IMR-90 (cell line): Measurements from ENCODE around the gene NIPAL3. TPM values are rescaled to one million over a fixed set of nuclear protein-coding genes. Genes with fewer than 3 reads are reported as not detected.
A peak's percentile ranks its signal among the peaks of the same experiment; 100 is the strongest.

ENCODE experiments used
- ATAC-seq: fragments of 200-7000 bp; cut with Tn5 transposase; 2 replicates; pipeline ENCODE4 v1.9.1; 2020; ENCODE audit warnings: low read depth, mild to moderate bottlenecking, moderate library complexity
- BruUV-seq: library from RNA; stranded (reverse); fragments of 400-500 nt; replicated peaks from 2 replicates; lab custom pipeline; 2021; lab: Mats Ljungman, UMichigan
- CTCF ChIA-PET: fragments of 300-600 bp; formaldehyde crosslinking; extraction: SDS; loops from one replicate; lab custom pipeline; 2021; ENCODE audit warnings: antibody characterized with exemption; lab: Yijun Ruan, JAX
- POLR2A ChIA-PET: fragments of 300-600 bp; sonication (Branson Sonifier 250); formaldehyde crosslinking; loops from one replicate; lab custom pipeline; 2022; ENCODE audit warnings: antibody characterized with exemption; ENCODE audit not compliant: unreplicated experiment; lab: Charles Lee
- DNase-seq: peaks from one replicate; pipeline ENCODE4 v3.0.0; 2013
- H2AFZ ChIP-seq: replicated peaks from 2 replicates; pipeline ENCODE3; 2013; ENCODE audit warnings: low read length, mild to moderate bottlenecking; ENCODE audit not compliant: poor library complexity
- H2AK5ac ChIP-seq: 2 replicates; pipeline ENCODE4 v1.6.1; 2013; ENCODE audit warnings: low read depth, low read length, inconsistent platforms
- H2AK9ac ChIP-seq: replicated peaks from 2 replicates; pipeline ENCODE3; 2013; ENCODE audit warnings: mild to moderate bottlenecking, low read depth, low read length, moderate library complexity; ENCODE audit not compliant: poor library complexity
- H2BK120ac ChIP-seq: 2 replicates; pipeline ENCODE4 v1.6.1; 2013; ENCODE audit warnings: low read depth, low read length, inconsistent platforms
- H2BK15ac ChIP-seq: 3 replicates; pipeline ENCODE4 v1.6.1; 2013; ENCODE audit warnings: low read depth, low read length, inconsistent platforms
- H2BK20ac ChIP-seq: 2 replicates; pipeline ENCODE4 v1.6.1; 2013; ENCODE audit warnings: low read depth, mild to moderate bottlenecking, inconsistent platforms, low read length, moderate library complexity
- H2BK5ac ChIP-seq: 2 replicates; pipeline ENCODE4 v1.6.1; 2013; ENCODE audit warnings: mild to moderate bottlenecking, low read depth, low read length, inconsistent platforms; ENCODE audit not compliant: poor library complexity, severe bottlenecking
- H3K14ac ChIP-seq: replicated peaks from 2 replicates; pipeline ENCODE4 v1.6.1; 2013; ENCODE audit warnings: low read depth, low read length, inconsistent platforms
- H3K18ac ChIP-seq: 2 replicates; pipeline ENCODE4 v1.6.1; 2013; ENCODE audit warnings: low read depth, low read length, control low read depth
- H3K23ac ChIP-seq: 2 replicates; pipeline ENCODE4 v1.6.1; 2013; ENCODE audit warnings: low read depth, low read length, inconsistent platforms
- H3K27ac ChIP-seq: 2 replicates; pipeline ENCODE4 v1.5.1; 2013; ENCODE audit warnings: mild to moderate bottlenecking, control low read depth, low read length; ENCODE audit not compliant: insufficient read depth
- H3K27me3 ChIP-seq: 2 replicates; pipeline ENCODE4 v1.6.1; 2013; ENCODE audit warnings: low read length; ENCODE audit not compliant: control insufficient read depth, insufficient read depth
- H3K36me3 ChIP-seq: 2 replicates; pipeline ENCODE4 v1.6.1; 2013; ENCODE audit warnings: low read length, mixed read lengths; ENCODE audit not compliant: control insufficient read depth, insufficient read depth
- H3K4ac ChIP-seq: 2 replicates; pipeline ENCODE4 v1.6.1; 2013; ENCODE audit warnings: low read depth, low read length, inconsistent platforms
- H3K4me1 ChIP-seq: 2 replicates; pipeline ENCODE4 v1.6.1; 2013; ENCODE audit warnings: low read length, mixed read lengths; ENCODE audit not compliant: control insufficient read depth, insufficient read depth
- H3K4me2 ChIP-seq: 2 replicates; pipeline ENCODE4 v1.6.1; 2013; ENCODE audit warnings: low read depth, mild to moderate bottlenecking, control low read depth, low read length, moderate library complexity
- H3K4me3 ChIP-seq: 2 replicates; pipeline ENCODE4 v1.5.1; 2013; ENCODE audit warnings: low read depth, mild to moderate bottlenecking, control low read depth, low read length, moderate library complexity; ENCODE audit not compliant: insufficient read depth
- H3K56ac ChIP-seq: 2 replicates; pipeline ENCODE4 v1.6.1; 2013; ENCODE audit warnings: low read length, inconsistent platforms; ENCODE audit not compliant: insufficient read depth; ENCODE audit errors: extremely low read depth
- H3K79me1 ChIP-seq, 2 experiments: 2 replicates each; pipeline ENCODE4 v1.6.1; 2013; ENCODE audit warnings: low read length in 2 of 2, inconsistent platforms in 1 of 2, low read depth in 1 of 2
- H3K9ac ChIP-seq: 2 replicates; pipeline ENCODE4 v1.6.1; 2013; ENCODE audit warnings: low read depth, low read length, control low read depth
- H3K9me1 ChIP-seq: 2 replicates; pipeline ENCODE4 v1.6.1; 2013; ENCODE audit warnings: low read length, inconsistent platforms; ENCODE audit not compliant: insufficient read depth
- H3K9me3 ChIP-seq: 2 replicates; pipeline ENCODE4 v1.6.1; 2013; ENCODE audit warnings: low read length; ENCODE audit not compliant: control insufficient read depth, insufficient read depth
- H4K20me1 ChIP-seq: 2 replicates; pipeline ENCODE4 v1.6.1; 2013; ENCODE audit warnings: low read length, inconsistent platforms; ENCODE audit not compliant: insufficient read depth
- H4K5ac ChIP-seq: 2 replicates; pipeline ENCODE4 v1.6.1; 2013; ENCODE audit warnings: mild to moderate bottlenecking, low read depth, low read length, control low read depth
- H4K8ac ChIP-seq, 2 experiments: 2 replicates each; pipeline ENCODE4 v1.6.1; 2013; ENCODE audit warnings: low read depth in 2 of 2, low read length in 2 of 2, control low read depth in 1 of 2, inconsistent platforms in 1 of 2
- H4K91ac ChIP-seq: 2 replicates; pipeline ENCODE4 v1.6.1; 2013; ENCODE audit warnings: low read depth, low read length, inconsistent platforms; ENCODE audit not compliant: insufficient read depth
- CEBPB ChIP-seq: IDR thresholded peaks from 2 replicates; pipeline ENCODE4 v1.6.1; 2012; ENCODE audit warnings: low read depth, low read length, improper control_type of control experiment
- FOS ChIP-seq: fragments of 150-350 bp; IDR thresholded peaks from 2 replicates; pipeline ENCODE4 v1.6.1; 2016; ENCODE audit warnings: low read depth, low read length
- MXI1 ChIP-seq: IDR thresholded peaks from 2 replicates; pipeline ENCODE4 v1.6.1; 2012; ENCODE audit warnings: low read depth, mild to moderate bottlenecking, low read length, moderate library complexity, borderline replicate concordance
- POLR2A ChIP-seq: IDR thresholded peaks from 2 replicates; pipeline ENCODE4 v1.6.1; 2012; ENCODE audit warnings: mild to moderate bottlenecking, low read depth, low read length
- RCOR1 ChIP-seq: IDR thresholded peaks from 2 replicates; pipeline ENCODE4 v1.6.1; 2012; ENCODE audit warnings: mild to moderate bottlenecking, low read length, improper control_type of control experiment; ENCODE audit not compliant: insufficient replicate concordance
- RFX5 ChIP-seq: IDR thresholded peaks from 2 replicates; pipeline ENCODE4 v1.8.0; 2012; ENCODE audit warnings: low read depth, mild to moderate bottlenecking, low read length, moderate library complexity
- WGBS, 2 experiments: methylation state at CpG; one replicate each; pipeline versions ENCODE4 v1.1.5 to v1.1.7; 2013; ENCODE audit warnings: missing lambda C conversion rate in 2 of 2; ENCODE audit not compliant: insufficient read length in 1 of 2; ENCODE audit errors: extremely low coverage in 2 of 2; 5-methylcytosine and 5-hydroxymethylcytosine counted together
- dilution Hi-C: fragments of 300-500 bp; cut with HindIII; formaldehyde crosslinking; loops from one replicate; pipeline ENCODE4 v1.14.3; 2018; ENCODE audit warnings: low sequenced_read_pairs; ENCODE audit not compliant: unreplicated experiment
- in situ Hi-C: fragments of 300-500 bp; cut with MboI; formaldehyde crosslinking; loops from 3 replicates; pipeline ENCODE4 v1.14.3; 2019; ENCODE audit warnings: low sequenced_read_pairs, inconsistent platforms, mixed read lengths
- intact Hi-C: fragments of 100-400 bp; cut with micrococcal nuclease; formaldehyde crosslinking; loops from 2 replicates; pipeline ENCODE4 v1.10.0; 2022
- polyA plus RNA-seq, 3 experiments: library from polyadenylated mRNA; depleted of rRNA; stranded (reverse); fragments of >200 nt; gene quantifications; 2 replicates each; pipeline ENCODE4 v1.2.3, GENCODE V29; 2012; ENCODE audit warnings: low replicate concordance in 1 of 3
- total RNA-seq: library from RNA; depleted of rRNA; stranded (reverse); fragments of >200 nt; gene quantifications from 2 replicates; pipeline ENCODE4 v1.2.3, GENCODE V29; 2012

Gene NIPAL3
- total and polyA plus RNA-seq, 2 of the 4 experiments (the other 2 are of a cell fraction) = 55.0 to 123 TPM

GRCh38 chr1:24379733-24380315, 35.8 kb upstream of the NIPAL3 start:
- Histone ChIP-seq H4K8ac (no peak overlapping the region; a peak in 1 of 4 replicates), H3K4me1 (peaks cover 11% of the 10 kb centered on the region), H2AK9ac (no peak overlapping the region), H2BK5ac (peak overlapping the region; percentile 20), H3K4me3 (no peak overlapping the region), H4K20me1 (peaks cover 4% of the 10 kb centered on the region; the same call in 1 of the 2 replicates), H3K56ac (no peak overlapping the region), H3K36me3 (no peaks in the 10 kb centered on the region), H2AFZ (no peak overlapping the region), H3K18ac (peak overlapping the region; percentile 64; the same call in 1 of the 2 replicates), H3K27me3 (no peaks in the 10 kb centered on the region), H3K9ac (no peak overlapping the region), H3K79me1 (0 out of 4 replicates have a peak, but pooled peaks cover 0 to 3% of the 10 kb centered on the region in 2 experiments), H3K4ac (peak overlapping the region; percentile 4; the same call in 1 of the 2 replicates), H3K9me3 (no peaks in the 10 kb centered on the region), H2BK20ac (no peak overlapping the region), H3K27ac (no peak overlapping the region), H2BK15ac (no peak overlapping the region), H3K9me1 (peaks cover 15% of the 10 kb centered on the region), H3K14ac (no peak overlapping the region), H3K4me2 (no peak overlapping the region; the same call in 1 of the 2 replicates), H3K23ac (no peak overlapping the region), H2AK5ac (no peak overlapping the region), H4K5ac (no peak overlapping the region), H4K91ac (no peak overlapping the region), H2BK120ac (no peak overlapping the region; the same call in 1 of the 2 replicates)
- peak; percentile 76 for DNase-seq
- TF ChIP-seq POLR2A (no peak), RCOR1 (no peak), CEBPB (peak; percentile 77), MXI1 (no peak), RFX5 (peak; percentile 89), FOS (0 out of 2 replicates have a peak, but pooled peaks have one; percentile 12)
- BruUV-seq = no TSS peak
- ChIA-PET CTCF (interaction anchor here (0.6 to 1.5 kb wide), 5 partner anchors 11 to 181 kb away, joined by 3 to 6 read pairs (median 4); no protein-coding TSS in a partner anchor), POLR2A (no interaction called here)
- in situ Hi-C loops = no loop called here
- no CpG with 5 or more reads among the region's 8 CpGs for WGBS, 2 experiments
- intact Hi-C loops = loop anchor here (10.0 kb wide), 1 partner anchor 85 kb away; no protein-coding TSS in a partner anchor
- dilution Hi-C loops = no loop called here
- ATAC-seq = peak; percentile 74
